Measurements from ENCODE around the gene CALHM6. TPM values are rescaled to one million over a fixed set of nuclear protein-coding genes. Genes with fewer than 3 reads are reported as not detected.

CALHM6 gene
- total and polyA plus RNA-seq, 2 of the 8 experiments (the other 6 are each of a cell fraction or from before 2014, with no cell fraction given) = 0.93 to 1.8 TPM

GRCh38 chr6:116446399-116446798, 14.8 kb upstream of the CALHM6 start:
- Histone ChIP-seq H3K27me3 (replicated peaks in 1 of 4; ENCODE audit: control insufficient read depth in 3 of 4, extremely low read depth in 1 of 4, insufficient read depth in 3 of 4, low read length in 3 of 4) (no peaks in the 10 kb centered on the region), H4K91ac (replicated peaks; ENCODE audit: insufficient read length, low read length) (no peak overlapping the region), H3K9me3 (ENCODE audit: insufficient read depth in 2 of 2, low read depth in 1 of 2, low read length in 1 of 2) (no peaks in the 10 kb centered on the region), H3K36me3 (ENCODE audit: control insufficient read depth in 2 of 4, insufficient read depth in 4 of 4, low read length in 3 of 4) (no peaks in the 10 kb centered on the region), H3K14ac (ENCODE audit: insufficient read length) (no peak overlapping the region), H3K79me1 (ENCODE audit: low read depth, low read length) (no peaks in the 10 kb centered on the region), H2BK120ac (replicated peaks; ENCODE audit: low read depth, low read length) (no peak overlapping the region), H2AK5ac (ENCODE audit: low read depth, low read length) (no peak overlapping the region), H3K18ac (ENCODE audit: extremely low read depth, low read length) (no peak overlapping the region), H2BK15ac (ENCODE audit: low read length) (no peak overlapping the region), H4K5ac (ENCODE audit: insufficient read length, low read depth, low read length) (no peak overlapping the region), H3K23ac (ENCODE audit: insufficient read length) (no peak overlapping the region), H2BK20ac (ENCODE audit: low read length) (no peak overlapping the region), H3K56ac (replicated peaks; ENCODE audit: insufficient read length, low read depth, low read length) (no peak overlapping the region), H4K8ac (ENCODE audit: extremely low read depth, insufficient read depth, low read length) (no peak overlapping the region), H3K9ac (replicated peaks in 1 of 4; ENCODE audit: extremely low read depth in 1 of 4, low read depth in 3 of 4, low read length in 3 of 4) (no peak overlapping the region), H2BK5ac (ENCODE audit: low read depth, low read length) (no peak overlapping the region), H3K4me1 (replicated peaks in 1 of 4; ENCODE audit: control insufficient read depth in 3 of 4, insufficient read depth in 4 of 4, low read length in 3 of 4) (peaks cover 0 to 2% (median under 1%) of the 10 kb centered on the region in 4 experiments; a peak in 1 of 7 replicates), H3K23me2 (ENCODE audit: low read depth, low read length) (no peaks in the 10 kb centered on the region), H3K27ac (ENCODE audit: low read depth, low read length) (no peak overlapping the region), H3K79me2 (ENCODE audit: control insufficient read depth in 1 of 2, insufficient read depth in 2 of 2, low read length in 2 of 2) (no peaks in the 10 kb centered on the region), H3K4me3 (ENCODE audit: extremely low read depth in 1 of 4, insufficient read depth in 2 of 4, low read depth in 3 of 4, low read length in 4 of 4) (no peak overlapping the region), H3K4me2 (ENCODE audit: insufficient read depth in 1 of 2, low read depth in 2 of 2, low read length in 2 of 2) (no peak overlapping the region), H4K20me1 (replicated peaks in 1 of 2; ENCODE audit: control insufficient read depth in 1 of 2, insufficient read depth in 2 of 2, low read length in 2 of 2) (no peaks in the 10 kb centered on the region), H2BK12ac (ENCODE audit: low read depth, low read length) (no peak overlapping the region), H3K4ac (replicated peaks; ENCODE audit: insufficient read length, low read depth, low read length) (no peak overlapping the region), H2AFZ (ENCODE audit: low read length) (no peak overlapping the region)
- CTCF ChIA-PET (ENCODE audit: partially characterized antibody) = interaction anchor here (0.9 to 4.0 kb wide), 8 partner anchors 12 to 178 kb away, joined by 3 to 19 read pairs (median 8); partner anchors contain the start of gene CALHM5
- POLR2A ChIA-PET (ENCODE audit: partially characterized antibody) = no interaction called here
- DNase-seq (ENCODE audit: low read depth in 1 of 2, low spot score in 2 of 2) (no peak), FAIRE-seq (no peak)
- WGBS, 2 experiments (ENCODE audit: extremely low coverage in 1 of 2, insufficient coverage in 1 of 2, insufficient read length in 1 of 2, insufficient replicate concordance in 2 of 2, low coverage in 1 of 2, low lambda C conversion rate in 2 of 2, missing lambda C conversion rate in 1 of 2) = 95% methylated on average over 1 of the region's 1 CpG; no CpG with 5 or more reads in 1 of the 2 experiments
- TF ChIP-seq KDM4A (IDR thresholded peaks at IDR 0.05; ENCODE audit: low read depth, low read length, severe bottlenecking) (no peak), SIN3A (conservative IDR thresholded peaks at IDR 0.05 in 1 of 2, IDR thresholded peaks at IDR 0.05 in 1 of 2; ENCODE audit: low read depth in 1 of 2, low read length in 2 of 2) (no peak), HDAC6 (IDR thresholded peaks at IDR 0.05; ENCODE audit: low read depth, low read length) (no peak), SIRT6 (IDR thresholded peaks at IDR 0.05; ENCODE audit: low read length) (no peak), CREB1 (IDR thresholded peaks at IDR 0.05) (no peak), EZH2 (IDR thresholded peaks at IDR 0.05; ENCODE audit: low read depth, low read length, severe bottlenecking) (no peak), TBP (IDR thresholded peaks at IDR 0.05; ENCODE audit: low read depth, low read length) (no peak), POLR2AphosphoS5 (IDR thresholded peaks at IDR 0.05; ENCODE audit: low read depth, low read length) (no peak), NRF1 (IDR thresholded peaks at IDR 0.05; ENCODE audit: low read depth, low read length) (no peak), GTF2F1 (IDR thresholded peaks at IDR 0.05; ENCODE audit: borderline replicate concordance, low read depth, low read length) (no peak), BCL11A (IDR thresholded peaks at IDR 0.05; ENCODE audit: low read depth in 2 of 2, low read length in 2 of 2) (no peak), SP1 (IDR thresholded peaks at IDR 0.05; ENCODE audit: low read depth, low read length) (no peak)
- TF ChIP-seq, protein P1, sequence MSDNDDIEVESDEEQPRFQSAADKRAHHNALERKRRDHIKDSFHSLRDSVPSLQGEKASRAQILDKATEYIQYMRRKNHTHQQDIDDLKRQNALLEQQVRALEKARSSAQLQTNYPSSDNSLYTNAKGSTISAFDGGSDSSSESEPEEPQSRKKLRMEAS (IDR thresholded peaks at IDR 0.05) = no peak
- TF ChIP-seq, protein P2, sequence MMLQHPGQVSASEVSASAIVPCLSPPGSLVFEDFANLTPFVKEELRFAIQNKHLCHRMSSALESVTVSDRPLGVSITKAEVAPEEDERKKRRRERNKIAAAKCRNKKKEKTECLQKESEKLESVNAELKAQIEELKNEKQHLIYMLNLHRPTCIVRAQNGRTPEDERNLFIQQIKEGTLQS (IDR thresholded peaks at IDR 0.05; ENCODE audit: insufficient read depth, low read depth, low read length) = no peak

All from H1 (cell line).